Keratinocyte (primary cell): ENCODE measurements around the gene ZNF212. TPM values are rescaled to one million over a fixed set of nuclear protein-coding genes. Genes with fewer than 3 reads are reported as not detected.

Source experiments
- DNase-seq: peaks from one replicate; pipeline ENCODE4 v3.0.0-alpha.2; 2011; ENCODE audit warnings: low read depth, missing footprints, low spot score
- FAIRE-seq: peaks from 2 replicates; lab custom pipeline; 2011; peaks lifted over from hg19 to GRCh38; lab: Jason Lieb, UNC
- H2AFZ ChIP-seq: 2 replicates; pipeline ENCODE4 v1.6.0; 2012; ENCODE audit warnings: low read length, control low read depth, inconsistent platforms; ENCODE audit not compliant: control insufficient read depth
- H3K27ac ChIP-seq: 2 replicates; pipeline ENCODE4 v1.5.1; 2011; ENCODE audit warnings: low read length; ENCODE audit not compliant: control insufficient read depth, insufficient read depth
- H3K27me3 ChIP-seq: 3 replicates; pipeline ENCODE4 v1.6.0; 2011; ENCODE audit warnings: low read length; ENCODE audit not compliant: control insufficient read depth, insufficient read depth; ENCODE audit errors: extremely low read depth
- H3K36me3 ChIP-seq, 2 experiments: 2 replicates in 1 of 2; 3 replicates in 1 of 2; pipeline ENCODE4 v1.5.1; 2011; ENCODE audit warnings: low read length in 2 of 2, mild to moderate bottlenecking in 1 of 2; ENCODE audit not compliant: control insufficient read depth in 2 of 2, insufficient read depth in 2 of 2; ENCODE audit errors: extremely low read depth in 1 of 2
- H3K4me1 ChIP-seq: 3 replicates; pipeline ENCODE4 v1.5.1; 2011; ENCODE audit warnings: low read length; ENCODE audit not compliant: control insufficient read depth, insufficient read depth; ENCODE audit errors: extremely low read depth
- H3K4me2 ChIP-seq: 3 replicates; pipeline ENCODE4 v1.6.0; 2011; ENCODE audit warnings: low read depth, low read length; ENCODE audit not compliant: control insufficient read depth, insufficient read depth; ENCODE audit errors: extremely low read depth
- H3K4me3 ChIP-seq, 3 experiments: fragments of 200-600 bp in 1 of 3; sonication (generic) in 1 of 3; 2 replicates in 2 of 3; 3 replicates in 1 of 3; pipeline ENCODE4 v1.5.1; 2011 to 2016; ENCODE audit warnings: low read length in 3 of 3, mild to moderate bottlenecking in 3 of 3, control low read depth in 2 of 3, inconsistent platforms in 1 of 3, low read depth in 1 of 3, mixed read lengths in 1 of 3, mixed run types in 1 of 3, moderate library complexity in 1 of 3; ENCODE audit not compliant: control insufficient read depth in 2 of 3, insufficient read depth in 2 of 3; ENCODE audit errors: extremely low read depth in 1 of 3
- H3K79me2 ChIP-seq: 2 replicates; pipeline ENCODE4 v1.6.0; 2012; ENCODE audit warnings: low read length; ENCODE audit not compliant: control insufficient read depth, insufficient read depth
- H3K9ac ChIP-seq: 3 replicates; pipeline ENCODE4 v1.6.0; 2011; ENCODE audit warnings: low read length; ENCODE audit not compliant: control insufficient read depth, insufficient read depth; ENCODE audit errors: extremely low read depth
- H3K9me1 ChIP-seq: 3 replicates; pipeline ENCODE4 v1.6.0; 2011; ENCODE audit warnings: low read length; ENCODE audit not compliant: control insufficient read depth, insufficient read depth; ENCODE audit errors: extremely low read depth
- H3K9me3 ChIP-seq: 2 replicates; pipeline ENCODE4 v1.5.1; 2012; ENCODE audit warnings: low read depth, low read length; ENCODE audit not compliant: control insufficient read depth
- H4K20me1 ChIP-seq: 3 replicates; pipeline ENCODE4 v1.6.0; 2011; ENCODE audit warnings: low read length; ENCODE audit not compliant: control insufficient read depth, insufficient read depth; ENCODE audit errors: extremely low read depth
- EZH2 ChIP-seq: IDR thresholded peaks from one replicate; pipeline ENCODE4 v1.6.1; 2012; ENCODE audit warnings: inconsistent platforms, mild to moderate bottlenecking, low read length, moderate library complexity
- dilution Hi-C: fragments of 300-500 bp; cut with MboI; formaldehyde crosslinking; loops from one replicate; pipeline ENCODE4 v1.7.0; 2020; ENCODE audit warnings: low sequenced_read_pairs; ENCODE audit not compliant: extremely low pct_ligation_motif_present
- polyA plus RNA-seq, 5 experiments: library from polyadenylated mRNA; depleted of rRNA in 3 of 5; stranded (reverse) in 3 of 5; stranded (forward) in 1 of 5; unstranded in 1 of 5; fragments of >200 nt; gene quantifications; 1 replicate in 1 of 5; 2 replicates in 3 of 5; 3 replicates in 1 of 5; pipeline versions ENCODE4 v1.2.1 to v1.2.3, GENCODE V29; 2011 to 2012; ENCODE audit warnings: missing spikeins in 2 of 5, low read depth in 1 of 5, low replicate concordance in 1 of 5
- TF ChIP-seq, protein P1 (sequence below), 3 experiments: IDR thresholded peaks in 1 of 3; conservative IDR thresholded peaks in 1 of 3; optimal IDR thresholded peaks in 1 of 3; 2 replicates in 2 of 3; 3 replicates in 1 of 3; pipeline versions ENCODE3 to v1.5.1; 2011; ENCODE audit warnings: low read length in 3 of 3, mild to moderate bottlenecking in 3 of 3, moderate library complexity in 2 of 3, control low read depth in 1 of 3, inconsistent platforms in 1 of 3; ENCODE audit not compliant: insufficient read depth in 2 of 3; ENCODE audit errors: extremely low read depth in 1 of 3

The ZNF212 gene
- polyA plus RNA-seq, 1 donor (not counting 4 experiments of a cell fraction or from before 2014, with no cell fraction given), result 3.8 TPM

DNA sequence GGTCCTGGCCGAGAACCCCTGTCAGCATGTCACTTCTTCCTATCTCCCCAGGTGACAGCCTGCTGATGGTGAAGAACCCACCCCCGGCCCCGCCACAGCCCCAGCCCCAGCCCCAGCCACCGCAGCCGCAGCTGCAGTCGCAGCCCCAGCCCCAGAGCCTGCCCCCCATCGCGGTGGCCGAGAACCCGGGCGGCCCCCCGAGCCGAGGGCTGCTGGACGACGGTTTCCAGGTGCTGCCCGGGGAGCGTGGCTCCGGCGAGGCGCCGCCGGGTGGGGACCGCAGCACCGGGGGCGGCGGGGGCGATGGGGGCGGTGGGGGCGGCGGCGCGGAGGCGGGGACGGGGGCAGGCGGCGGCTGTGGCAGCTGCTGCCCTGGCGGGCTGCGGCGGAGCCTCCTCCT, 15.7 kb upstream of the ZNF212 start:
- H3K9ac ChIP-seq, result no peak overlapping the region
- DNase-seq (no peak), FAIRE-seq (no peak)
- H3K4me2 ChIP-seq, result no peak overlapping the region
- H4K20me1 ChIP-seq, result no peaks in the 10 kb centered on the region
- dilution Hi-C loops, result no loop called here
- H3K27ac ChIP-seq, result no peak overlapping the region
- H3K36me3 ChIP-seq, result peaks cover 16 to 19% of the 10 kb centered on the region in 2 experiments
- H3K9me3 ChIP-seq, result no peaks in the 10 kb centered on the region
- no peaks in the 10 kb centered on the region for H3K27me3 ChIP-seq
- H3K79me2 ChIP-seq, result peaks cover 3% of the 10 kb centered on the region
- peaks cover 9% of the 10 kb centered on the region for H3K4me1 ChIP-seq
- no peaks in the 10 kb centered on the region for H3K9me1 ChIP-seq
- no peak for TF ChIP-seq EZH2
- TF ChIP-seq, protein P1, sequence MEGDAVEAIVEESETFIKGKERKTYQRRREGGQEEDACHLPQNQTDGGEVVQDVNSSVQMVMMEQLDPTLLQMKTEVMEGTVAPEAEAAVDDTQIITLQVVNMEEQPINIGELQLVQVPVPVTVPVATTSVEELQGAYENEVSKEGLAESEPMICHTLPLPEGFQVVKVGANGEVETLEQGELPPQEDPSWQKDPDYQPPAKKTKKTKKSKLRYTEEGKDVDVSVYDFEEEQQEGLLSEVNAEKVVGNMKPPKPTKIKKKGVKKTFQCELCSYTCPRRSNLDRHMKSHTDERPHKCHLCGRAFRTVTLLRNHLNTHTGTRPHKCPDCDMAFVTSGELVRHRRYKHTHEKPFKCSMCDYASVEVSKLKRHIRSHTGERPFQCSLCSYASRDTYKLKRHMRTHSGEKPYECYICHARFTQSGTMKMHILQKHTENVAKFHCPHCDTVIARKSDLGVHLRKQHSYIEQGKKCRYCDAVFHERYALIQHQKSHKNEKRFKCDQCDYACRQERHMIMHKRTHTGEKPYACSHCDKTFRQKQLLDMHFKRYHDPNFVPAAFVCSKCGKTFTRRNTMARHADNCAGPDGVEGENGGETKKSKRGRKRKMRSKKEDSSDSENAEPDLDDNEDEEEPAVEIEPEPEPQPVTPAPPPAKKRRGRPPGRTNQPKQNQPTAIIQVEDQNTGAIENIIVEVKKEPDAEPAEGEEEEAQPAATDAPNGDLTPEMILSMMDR (optimal IDR thresholded peaks at IDR 0.05 in 1 of 3, IDR thresholded peaks at IDR 0.05 in 1 of 3, conservative IDR thresholded peaks at IDR 0.05 in 1 of 3; ENCODE audit: extremely low read depth in 1 of 3, insufficient read depth in 2 of 3, low read length in 3 of 3), result no peak
- H2AFZ ChIP-seq, result no peak overlapping the region
- no peak overlapping the region for H3K4me3 ChIP-seq

DNA sequence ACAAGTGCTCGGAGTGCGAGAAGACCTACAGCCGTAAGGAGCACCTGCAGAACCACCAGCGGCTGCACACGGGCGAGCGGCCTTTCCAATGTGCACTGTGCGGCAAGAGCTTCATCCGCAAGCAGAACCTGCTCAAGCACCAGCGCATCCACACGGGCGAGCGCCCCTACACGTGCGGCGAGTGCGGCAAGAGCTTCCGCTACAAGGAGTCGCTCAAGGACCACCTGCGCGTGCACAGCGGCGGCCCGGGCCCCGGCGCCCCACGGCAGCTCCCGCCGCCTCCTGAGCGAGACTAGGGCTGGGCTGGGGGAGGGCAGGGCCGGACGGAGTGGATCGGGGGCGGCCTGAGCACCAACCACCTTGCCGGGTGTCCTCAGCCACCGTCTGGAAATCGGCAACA, 15.1 kb upstream of the ZNF212 start:
- no peak overlapping the region for H3K27ac ChIP-seq
- no peak for DNase-seq
- no peak overlapping the region for H2AFZ ChIP-seq
- TF ChIP-seq, protein P1 (optimal IDR thresholded peaks at IDR 0.05 in 1 of 3, IDR thresholded peaks at IDR 0.05 in 1 of 3, conservative IDR thresholded peaks at IDR 0.05 in 1 of 3; ENCODE audit: extremely low read depth in 1 of 3, insufficient read depth in 2 of 3, low read length in 3 of 3), result no peak
- no peak for TF ChIP-seq EZH2
- no peaks in the 10 kb centered on the region for H4K20me1 ChIP-seq
- no peak overlapping the region for H3K4me2 ChIP-seq
- peaks cover 9% of the 10 kb centered on the region for H3K4me1 ChIP-seq
- no peak for FAIRE-seq
- no peak overlapping the region for H3K9ac ChIP-seq
- dilution Hi-C loops, result no loop called here
- no peak overlapping the region for H3K4me3 ChIP-seq
- no peaks in the 10 kb centered on the region for H3K9me3 ChIP-seq
- no peaks in the 10 kb centered on the region for H3K27me3 ChIP-seq
- H3K36me3 ChIP-seq, result peaks cover 16 to 19% of the 10 kb centered on the region in 2 experiments
- no peaks in the 10 kb centered on the region for H3K9me1 ChIP-seq
- H3K79me2 ChIP-seq, result peaks cover 3% of the 10 kb centered on the region
